T-helper 17 cell (primary cell): Measurements from ENCODE around the gene STARD5. TPM values are rescaled to one million over a fixed set of nuclear protein-coding genes. Genes with fewer than 3 reads are reported as not detected.

ENCODE experiments used
- ATAC-seq: fragments of 150-1000 bp; cut with Tn5 transposase; 2 replicates; pipeline ENCODE4 v1.10.0; 2021; ENCODE audit warnings: mild to moderate bottlenecking, moderate library complexity
- DNase-seq, 3 donors: peaks; one replicate each; pipeline versions ENCODE4 v3.0.0 to v3.0.0-alpha.2; 2020 to 2021
- H3K9me3 ChIP-seq: one replicate; pipeline ENCODE4 v1.7.0; 2013; ENCODE audit warnings: low read length, mild to moderate bottlenecking; ENCODE audit not compliant: control insufficient read depth, poor library complexity, severe bottlenecking
- H3K27ac Mint-ChIP-seq: one replicate; pipeline ENCODE4 v1.8.0; 2022; ENCODE audit warnings: mild to moderate bottlenecking, moderate library complexity, mixed read lengths
- H3K27me3 Mint-ChIP-seq: one replicate; pipeline ENCODE4 v1.8.0; 2022; ENCODE audit warnings: mixed read lengths
- H3K36me3 Mint-ChIP-seq: one replicate; pipeline ENCODE4 v1.8.0; 2022; ENCODE audit warnings: low read depth, mixed read lengths
- H3K4me1 Mint-ChIP-seq: one replicate; pipeline ENCODE4 v1.8.0; 2022; ENCODE audit warnings: mild to moderate bottlenecking, mixed read lengths
- H3K4me3 Mint-ChIP-seq: one replicate; pipeline ENCODE4 v1.8.0; 2022; ENCODE audit warnings: mild to moderate bottlenecking, moderate library complexity, mixed read lengths
- total RNA-seq, 4 donors: library from RNA in 2 of 4; stranded (reverse) in 2 of 4; gene quantifications; one replicate each; pipeline ENCODE4 v1.2.3 and lab custom pipeline; 2022 to 2026

The STARD5 gene
- total RNA-seq, 2 donors from 2014 or later, result 4.3 to 4.6 TPM

DNA sequence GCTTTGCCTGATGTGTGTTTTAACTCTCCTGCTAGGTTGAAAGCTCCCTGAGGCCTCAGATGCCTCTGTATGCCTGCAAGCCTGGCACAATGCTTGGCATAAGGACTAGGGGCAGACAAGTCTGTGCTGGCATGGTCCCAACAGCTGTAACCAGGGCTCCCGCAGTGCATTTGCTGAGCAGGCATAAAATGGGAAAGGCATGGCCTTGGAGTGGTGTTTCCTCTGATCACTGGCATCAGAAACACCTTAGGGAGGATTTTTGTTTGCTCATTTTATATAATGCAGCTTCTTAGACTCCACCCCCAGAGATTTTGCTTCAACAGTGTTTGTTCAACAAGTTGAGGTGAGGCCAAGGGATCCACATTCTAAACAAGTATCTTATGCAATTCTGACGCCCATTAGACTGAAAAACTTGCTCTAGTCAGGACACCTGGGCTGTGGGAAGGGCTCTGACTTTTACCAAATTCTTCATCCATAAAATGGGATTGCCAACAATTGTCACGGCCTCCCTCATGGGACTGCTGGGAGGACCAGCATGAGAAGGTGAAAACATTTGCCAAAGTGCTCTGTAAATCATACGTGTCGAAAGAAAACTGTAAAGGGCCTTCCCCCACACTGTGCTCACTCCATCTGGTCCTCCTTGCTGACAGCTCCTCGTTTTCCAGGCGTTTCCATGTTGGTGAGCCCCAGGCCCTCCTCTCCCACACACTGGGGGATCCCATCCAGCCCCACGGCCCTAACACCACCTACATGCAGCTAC is 43.1 kb downstream of the STARD5 start:
- ATAC-seq (no peak), DNase-seq (no peak)
- Mint-ChIP-seq H3K4me3 (no peak overlapping the region), H3K36me3 (no peaks in the 10 kb centered on the region), H3K4me1 (peaks cover 35% of the 10 kb centered on the region), H3K27ac (no peak overlapping the region), H3K27me3 (no peaks in the 10 kb centered on the region)
- H3K9me3 ChIP-seq, result no peaks in the 10 kb centered on the region

DNA sequence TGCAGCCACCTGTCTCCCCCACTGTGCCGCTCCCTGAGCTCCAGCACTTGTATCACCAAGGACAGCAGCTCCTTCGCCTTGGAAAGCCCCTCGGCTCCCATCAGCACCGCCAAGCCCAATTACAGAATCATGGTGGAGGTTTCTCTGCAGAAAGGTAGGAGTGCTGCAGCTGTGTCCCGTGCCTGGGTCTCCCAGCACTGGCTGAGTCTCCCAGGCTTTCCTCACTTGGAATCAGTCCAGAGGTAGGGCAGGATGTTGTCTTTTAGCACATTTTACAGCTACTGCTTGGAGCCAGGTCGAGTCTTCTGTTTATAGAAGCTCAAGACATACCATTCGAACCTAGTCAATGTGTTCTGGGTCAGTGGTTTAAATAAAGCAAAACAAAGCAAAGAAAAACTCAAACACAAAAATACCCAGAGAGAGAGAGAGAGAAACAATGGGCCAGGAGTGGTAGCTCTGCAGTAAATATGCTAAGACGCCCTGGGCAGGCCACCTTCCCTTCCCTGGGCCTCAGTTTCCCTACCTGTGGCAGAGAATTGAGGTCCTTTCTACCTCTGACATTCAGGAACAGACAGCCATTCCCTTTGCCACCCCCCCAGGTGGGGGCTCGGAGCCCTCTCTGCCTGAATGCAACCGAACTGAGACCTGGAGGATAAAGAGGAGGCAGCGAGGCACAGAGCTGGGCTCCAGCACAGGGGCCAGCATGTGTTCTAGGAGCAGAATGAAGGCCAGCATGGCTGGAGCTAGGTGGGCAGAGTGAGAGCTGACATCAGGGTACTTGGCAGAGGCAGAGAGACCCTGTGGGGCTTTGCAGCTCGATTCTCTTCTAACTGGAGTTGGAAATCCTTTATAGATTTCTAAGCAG is 44.1 kb downstream of the STARD5 start:
- H3K9me3 ChIP-seq, result no peaks in the 10 kb centered on the region
- Mint-ChIP-seq H3K27me3 (no peaks in the 10 kb centered on the region), H3K36me3 (no peaks in the 10 kb centered on the region), H3K27ac (no peak overlapping the region), H3K4me3 (no peak overlapping the region), H3K4me1 (peaks cover 32% of the 10 kb centered on the region)
- no peak for DNase-seq
- ATAC-seq, result no peak

DNA sequence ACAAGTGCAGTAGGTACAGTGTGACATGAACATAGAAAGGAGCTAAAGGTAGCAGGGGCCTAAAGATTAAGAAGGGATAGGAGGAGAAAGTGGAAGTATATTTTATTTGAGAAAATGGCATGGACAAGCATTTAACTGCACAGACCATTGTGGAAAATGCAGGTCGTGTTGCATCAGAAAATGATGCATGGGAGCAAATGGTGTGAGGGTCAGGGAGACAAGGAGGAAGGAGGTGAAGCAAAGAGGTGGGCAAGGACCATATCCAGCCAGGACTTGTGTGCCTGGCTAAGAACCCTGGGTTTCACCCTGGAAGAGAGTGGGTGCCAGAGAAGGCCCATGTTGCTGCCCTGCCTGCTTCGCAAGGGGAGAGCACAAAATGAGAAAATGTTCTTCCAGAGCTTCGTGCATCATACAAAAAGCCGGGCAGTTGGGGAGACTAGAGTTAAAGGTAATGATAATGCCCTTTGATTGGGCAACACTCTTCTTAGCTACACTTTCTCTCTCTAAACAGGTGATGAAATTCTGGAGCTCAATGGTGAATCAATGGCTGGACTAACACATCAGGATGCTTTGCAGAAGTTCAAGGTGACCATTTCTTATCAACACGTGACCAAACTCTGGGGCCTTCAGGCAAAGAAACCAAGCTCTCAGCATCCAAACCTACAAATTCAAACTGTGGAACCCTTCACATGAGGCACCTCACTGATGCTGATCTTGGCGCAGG is 45.5 kb downstream of the STARD5 start:
- no peak for DNase-seq
- Mint-ChIP-seq H3K4me3 (no peak overlapping the region), H3K36me3 (no peaks in the 10 kb centered on the region), H3K27me3 (no peaks in the 10 kb centered on the region), H3K4me1 (peaks cover 31% of the 10 kb centered on the region), H3K27ac (no peak overlapping the region)
- H3K9me3 ChIP-seq, result no peaks in the 10 kb centered on the region
- no peak for ATAC-seq

DNA sequence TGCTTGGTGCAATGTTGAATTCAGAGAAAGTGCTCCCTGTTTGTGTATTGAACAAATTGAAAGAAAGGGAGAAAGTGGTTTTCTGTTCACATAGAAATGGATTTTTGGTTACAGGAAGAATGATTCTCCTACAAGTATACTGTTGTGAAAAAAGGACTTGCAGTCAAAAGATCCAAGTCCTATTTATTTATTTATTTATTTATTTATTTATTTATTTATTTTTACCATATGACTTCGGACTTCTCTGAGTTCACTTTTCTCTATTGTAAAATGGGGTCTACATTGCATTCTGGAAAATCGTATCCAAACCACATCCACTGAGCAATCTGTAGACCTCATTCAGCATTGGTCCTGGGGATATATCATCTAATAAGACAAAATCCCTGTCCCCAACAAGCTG is 46.1 kb downstream of the STARD5 start:
- H3K4me1 Mint-ChIP-seq, result peaks cover 31% of the 10 kb centered on the region
- H3K4me3 Mint-ChIP-seq, result no peak overlapping the region
- DNase-seq (no peak), ATAC-seq (no peak)
- H3K9me3 ChIP-seq, result no peaks in the 10 kb centered on the region
- no peak overlapping the region for H3K27ac Mint-ChIP-seq
- H3K27me3 Mint-ChIP-seq, result no peaks in the 10 kb centered on the region
- no peaks in the 10 kb centered on the region for H3K36me3 Mint-ChIP-seq

DNA sequence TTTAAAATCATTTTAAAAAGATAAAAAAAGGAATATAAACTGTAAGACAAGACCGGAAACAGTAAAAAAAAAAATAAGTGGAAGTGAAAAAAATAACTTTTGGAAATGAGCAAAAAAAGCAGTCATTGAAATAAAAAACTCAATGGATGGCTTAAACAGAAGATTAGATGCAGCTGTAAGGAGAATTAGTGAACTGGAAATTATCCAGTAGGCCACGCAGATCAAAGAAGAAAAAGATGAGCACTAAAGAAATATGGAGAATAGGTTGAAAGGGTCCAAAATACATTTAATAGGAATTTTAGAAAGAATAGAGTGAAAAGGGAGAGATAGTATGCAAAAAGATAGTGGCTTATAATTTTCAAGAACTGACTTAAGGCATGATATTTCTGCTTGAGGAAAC is 47.0 kb downstream of the STARD5 start:
- ATAC-seq, result no peak
- H3K27ac Mint-ChIP-seq, result no peak overlapping the region
- no peak overlapping the region for H3K4me3 Mint-ChIP-seq
- H3K9me3 ChIP-seq, result no peaks in the 10 kb centered on the region
- H3K27me3 Mint-ChIP-seq, result no peaks in the 10 kb centered on the region
- H3K4me1 Mint-ChIP-seq, result peaks cover 31% of the 10 kb centered on the region
- no peaks in the 10 kb centered on the region for H3K36me3 Mint-ChIP-seq
- DNase-seq, result no peak

DNA sequence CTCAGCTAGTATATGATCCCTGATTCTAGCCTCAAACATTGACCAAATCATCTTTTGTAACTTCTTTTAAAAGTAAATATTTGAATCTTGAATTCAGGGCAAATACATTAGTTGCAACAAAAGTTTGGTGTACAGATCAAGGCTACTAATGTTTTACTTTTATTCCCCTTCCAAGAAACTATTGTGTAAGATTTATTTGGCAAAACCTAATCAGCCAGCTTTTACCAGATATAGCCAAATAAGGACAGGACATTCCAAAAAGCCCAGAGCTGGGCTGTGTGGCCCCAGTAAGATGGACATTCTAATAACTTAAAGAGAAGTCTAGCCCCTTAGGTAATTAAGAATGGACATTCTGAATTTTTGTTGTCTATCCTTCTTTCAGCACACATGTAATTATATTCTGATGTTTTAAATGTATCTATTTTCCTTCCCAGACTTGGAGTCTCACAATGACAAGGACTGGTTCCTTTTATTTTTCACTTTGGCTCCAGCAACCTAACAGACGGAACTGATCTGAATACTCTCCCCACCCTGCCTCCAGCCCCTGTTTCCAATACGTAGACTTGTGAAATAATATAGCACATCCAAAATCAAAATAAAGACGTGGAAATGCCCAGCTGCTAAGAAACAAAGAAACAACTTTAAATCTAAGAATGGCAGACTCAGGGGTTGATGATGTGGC is 48.1 kb downstream of the STARD5 start:
- Mint-ChIP-seq H3K27ac (peak overlapping the region; percentile 8), H3K4me3 (no peak overlapping the region)
- DNase-seq, result no peak

DNA sequence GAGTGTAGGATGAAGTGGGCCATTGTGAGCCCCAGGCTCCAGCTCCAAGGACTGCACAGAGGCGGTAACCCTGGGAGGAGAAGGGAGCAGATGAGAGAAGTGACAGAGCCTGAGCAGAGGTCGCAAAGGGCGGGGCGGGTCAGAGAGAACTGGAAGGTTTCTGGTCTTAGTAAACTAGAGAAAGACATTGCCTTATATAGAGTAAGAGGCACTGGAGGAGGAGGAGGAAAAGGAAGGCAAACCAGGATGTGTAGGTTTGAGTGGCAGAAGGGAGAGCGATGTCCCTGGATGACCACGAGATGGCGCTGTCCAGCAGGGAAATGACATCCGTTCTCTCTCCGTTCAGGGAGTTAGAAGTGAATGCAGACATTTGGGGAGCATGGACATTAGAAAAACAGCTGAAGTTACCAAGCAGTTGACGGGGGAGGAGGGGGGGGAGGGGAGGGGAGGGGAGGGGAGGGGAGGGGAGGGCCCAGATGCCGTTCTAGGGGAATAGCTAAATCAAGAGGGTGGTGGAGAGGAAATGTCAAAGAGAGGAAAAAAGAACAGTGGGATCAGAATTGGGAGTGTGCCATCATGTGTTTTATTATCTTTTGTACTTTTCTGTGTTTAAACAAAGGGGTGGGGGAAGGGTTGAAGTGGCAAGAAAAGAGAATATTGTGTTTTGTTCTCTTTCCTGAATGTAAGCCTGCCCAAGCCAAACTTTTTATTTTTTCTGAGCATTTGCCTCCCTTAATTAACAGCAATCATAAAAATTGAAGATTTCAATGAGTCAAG is 48.8 kb downstream of the STARD5 start:
- H3K4me3 Mint-ChIP-seq, result peak overlapping the region; percentile 64
- peaks cover 20% of the 10 kb centered on the region for H3K4me1 Mint-ChIP-seq
- peak; percentile 65 to 74 (median 66) for DNase-seq
- no peaks in the 10 kb centered on the region for H3K36me3 Mint-ChIP-seq
- ATAC-seq, result peak; percentile 96
- H3K9me3 ChIP-seq, result no peaks in the 10 kb centered on the region
- H3K27ac Mint-ChIP-seq, result peak overlapping the region; percentile 75
- no peaks in the 10 kb centered on the region for H3K27me3 Mint-ChIP-seq

More for the DNA sequence above, 48.1 kb downstream of the STARD5 start:
- no peak for ATAC-seq
- H3K27me3 Mint-ChIP-seq, result no peaks in the 10 kb centered on the region
- no peaks in the 10 kb centered on the region for H3K9me3 ChIP-seq
- H3K4me1 Mint-ChIP-seq, result peaks cover 24% of the 10 kb centered on the region
- H3K36me3 Mint-ChIP-seq, result no peaks in the 10 kb centered on the region

DNA sequence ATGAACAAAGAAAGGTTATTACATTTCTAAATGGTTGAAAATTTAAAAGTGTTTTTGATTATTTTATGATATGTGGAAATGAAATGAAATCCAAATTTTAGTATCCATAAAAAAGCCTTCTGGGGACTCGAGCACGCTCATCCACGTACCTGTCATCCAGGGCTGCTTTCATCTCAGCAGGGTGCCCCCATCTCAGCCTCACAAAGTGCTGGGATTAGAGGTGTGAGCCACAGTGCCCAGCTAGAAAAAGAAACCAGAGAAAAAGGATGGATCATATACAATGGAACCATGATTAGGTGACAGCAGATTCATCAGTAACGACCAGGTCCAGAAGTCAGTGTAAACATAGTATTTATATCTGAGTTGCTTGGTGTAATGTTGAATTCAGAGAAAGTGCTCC is 49.7 kb downstream of the STARD5 start:
- H3K4me3 Mint-ChIP-seq, result no peak overlapping the region
- ATAC-seq, result no peak
- no peaks in the 10 kb centered on the region for H3K9me3 ChIP-seq
- DNase-seq, result no peak
- no peaks in the 10 kb centered on the region for H3K36me3 Mint-ChIP-seq
- H3K27me3 Mint-ChIP-seq, result no peaks in the 10 kb centered on the region
- no peak overlapping the region for H3K27ac Mint-ChIP-seq
- peaks cover 13% of the 10 kb centered on the region for H3K4me1 Mint-ChIP-seq

DNA sequence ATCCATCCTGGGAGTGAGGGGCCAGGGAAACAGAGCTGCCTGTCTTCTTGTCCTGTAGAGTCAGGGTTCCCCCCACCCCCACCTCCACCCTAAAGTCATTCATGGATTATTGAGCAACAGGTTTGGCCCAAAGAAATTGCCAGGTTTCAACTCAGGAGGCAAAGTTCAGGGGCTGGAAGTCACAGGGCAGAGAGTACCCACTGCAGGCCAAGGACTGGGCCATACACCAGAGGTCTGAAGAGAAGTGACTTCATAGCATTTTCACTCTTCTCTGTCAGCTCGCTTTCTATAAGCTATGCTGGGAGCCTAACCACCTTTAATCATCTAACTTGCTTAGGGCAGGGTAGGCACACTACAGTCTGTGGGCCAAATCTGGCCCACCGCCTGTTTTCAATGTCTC is 50.1 kb downstream of the STARD5 start:
- ATAC-seq, result no peak

DNA sequence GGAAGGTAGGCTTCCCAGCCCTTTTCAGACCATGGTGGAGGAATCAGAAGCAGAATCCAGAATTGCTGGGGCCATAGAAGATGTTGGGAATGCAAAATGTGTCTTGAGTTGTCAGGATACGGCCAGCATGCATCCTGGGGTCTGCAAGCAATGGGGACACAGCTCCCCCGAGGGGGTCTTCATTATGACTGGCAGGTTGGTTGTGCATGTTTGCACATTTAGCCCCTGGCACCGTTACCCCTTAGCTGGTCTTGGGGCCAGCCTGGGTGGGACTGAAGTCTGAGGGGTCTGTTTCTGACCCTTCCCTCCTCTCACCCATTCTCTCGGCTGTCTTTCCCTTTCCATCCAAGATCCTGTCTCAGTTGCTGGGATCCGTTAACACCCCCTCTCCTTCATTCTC is 50.7 kb downstream of the STARD5 start:
- H3K4me3 Mint-ChIP-seq, result no peak overlapping the region
- no peak for DNase-seq
- no peaks in the 10 kb centered on the region for H3K9me3 ChIP-seq
- H3K27ac Mint-ChIP-seq, result no peak overlapping the region
- no peak for ATAC-seq
- H3K27me3 Mint-ChIP-seq, result no peaks in the 10 kb centered on the region
- H3K36me3 Mint-ChIP-seq, result no peaks in the 10 kb centered on the region
- H3K4me1 Mint-ChIP-seq, result peaks cover 12% of the 10 kb centered on the region

More for the DNA sequence above, 50.1 kb downstream of the STARD5 start:
- H3K9me3 ChIP-seq, result no peaks in the 10 kb centered on the region
- Mint-ChIP-seq H3K4me3 (no peak overlapping the region), H3K27ac (no peak overlapping the region), H3K27me3 (no peaks in the 10 kb centered on the region), H3K4me1 (peaks cover 13% of the 10 kb centered on the region), H3K36me3 (no peaks in the 10 kb centered on the region)
- no peak for DNase-seq

DNA sequence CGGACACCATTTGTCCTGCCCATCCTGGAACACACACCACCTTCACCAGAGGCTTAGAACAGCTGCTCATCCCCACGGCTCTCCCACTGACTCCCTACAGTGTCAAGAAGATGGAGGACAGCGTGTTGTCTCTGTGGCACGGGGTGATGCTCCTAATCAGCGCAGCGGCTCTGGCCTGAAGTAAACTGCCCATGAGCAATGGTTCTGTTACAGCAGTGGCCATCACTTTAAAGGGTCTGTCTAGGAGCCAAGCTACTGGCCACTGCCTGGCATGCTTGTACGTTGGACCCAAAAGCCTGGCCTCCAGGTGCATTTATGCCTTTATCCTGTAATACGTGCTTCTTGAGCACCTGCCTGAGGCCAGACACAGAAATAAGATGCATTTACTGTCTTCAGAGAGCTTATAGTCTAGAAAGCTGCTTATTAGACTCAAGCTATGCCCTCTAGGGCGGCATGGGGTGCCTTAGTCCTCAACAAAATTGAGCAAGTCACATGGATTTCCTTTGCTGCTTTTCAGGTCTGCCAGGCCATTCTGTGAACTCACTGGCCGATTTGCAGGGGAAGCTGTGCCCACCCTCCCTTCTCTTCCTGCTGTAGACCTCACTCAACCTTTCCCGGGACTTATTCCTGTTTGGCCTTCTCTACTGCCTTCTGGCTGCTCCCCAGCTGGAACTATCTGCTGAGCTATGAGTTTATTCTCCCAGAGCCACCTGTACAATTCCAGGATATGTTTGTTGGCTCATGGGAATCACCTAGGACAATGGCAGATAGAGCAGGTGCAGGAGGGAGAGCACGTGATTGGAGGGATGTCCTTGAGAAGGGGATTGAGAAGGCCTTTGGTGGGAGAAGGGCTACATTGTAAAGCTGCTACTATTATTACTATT is 51.9 kb downstream of the STARD5 start:
- Mint-ChIP-seq H3K4me3 (no peak overlapping the region), H3K27me3 (no peaks in the 10 kb centered on the region), H3K36me3 (no peaks in the 10 kb centered on the region), H3K27ac (no peak overlapping the region), H3K4me1 (peaks cover 10% of the 10 kb centered on the region)
- no peaks in the 10 kb centered on the region for H3K9me3 ChIP-seq
- DNase-seq (no peak), ATAC-seq (no peak)
